T1000 (cell line): ENCODE measurements around the gene ZNF385C.

Experiments
- DNase-seq: peaks from one replicate; lab custom pipeline; 2025; ENCODE audit warnings: mixed read lengths; lab: John Stamatoyannopoulos, UW

ZNF385C gene

DNA sequence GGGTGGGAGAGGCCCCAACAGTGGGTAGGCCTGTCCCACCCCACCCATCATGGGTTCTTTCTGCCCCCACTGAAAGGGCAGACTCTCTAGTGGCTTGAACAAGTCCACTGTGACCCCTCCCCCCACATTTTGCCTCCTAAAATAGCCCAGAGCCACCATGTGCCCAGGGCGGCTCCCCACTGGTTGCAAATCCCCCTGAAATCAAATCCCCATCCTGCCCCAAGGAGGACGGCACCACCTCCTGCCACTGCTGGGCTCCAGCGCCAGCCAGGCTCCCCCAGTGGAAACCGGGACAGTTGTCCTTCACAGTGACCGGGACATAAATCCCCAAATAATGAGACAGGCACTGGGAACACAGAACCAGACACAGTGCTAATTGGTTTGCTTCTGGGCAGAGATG is 20.5 kb downstream of the ZNF385C start:
- no peak for DNase-seq

DNA sequence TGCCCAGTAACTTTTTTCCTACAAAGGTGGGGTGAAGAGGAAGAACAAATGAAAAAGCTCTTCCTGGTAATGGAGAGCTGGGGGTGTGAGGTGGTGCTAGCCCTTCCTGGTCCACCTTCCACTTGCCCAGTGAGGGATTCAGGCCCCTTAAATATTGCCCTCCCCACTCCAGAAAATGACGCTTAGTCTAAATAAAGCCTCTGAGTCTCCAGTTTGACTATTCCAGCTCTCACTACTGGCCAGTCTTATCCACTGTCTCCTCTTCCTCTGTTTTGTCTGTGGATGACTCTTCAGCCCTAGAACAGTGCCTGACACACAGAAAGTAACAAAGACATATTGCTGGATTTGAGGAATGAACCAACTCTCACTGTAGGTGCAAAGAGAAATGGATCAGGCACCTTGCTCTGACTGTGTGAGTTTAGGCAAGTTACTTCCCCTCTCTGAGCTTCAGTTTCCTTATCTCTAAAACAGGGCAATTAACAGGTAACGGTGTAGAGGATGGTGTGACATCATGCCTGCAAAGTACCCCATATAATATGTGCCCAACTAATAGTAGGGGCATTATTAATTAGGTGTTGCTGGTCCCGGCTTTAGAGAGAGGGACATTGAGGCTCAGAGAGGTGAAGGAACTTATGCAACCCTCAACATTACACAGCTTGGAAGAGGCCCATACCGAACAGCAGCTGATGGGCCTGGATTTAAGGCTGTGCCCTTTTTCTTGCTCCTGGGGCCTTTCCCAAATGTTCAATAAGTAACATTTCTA is 21.3 kb downstream of the ZNF385C start:
- DNase-seq: no peak

DNA sequence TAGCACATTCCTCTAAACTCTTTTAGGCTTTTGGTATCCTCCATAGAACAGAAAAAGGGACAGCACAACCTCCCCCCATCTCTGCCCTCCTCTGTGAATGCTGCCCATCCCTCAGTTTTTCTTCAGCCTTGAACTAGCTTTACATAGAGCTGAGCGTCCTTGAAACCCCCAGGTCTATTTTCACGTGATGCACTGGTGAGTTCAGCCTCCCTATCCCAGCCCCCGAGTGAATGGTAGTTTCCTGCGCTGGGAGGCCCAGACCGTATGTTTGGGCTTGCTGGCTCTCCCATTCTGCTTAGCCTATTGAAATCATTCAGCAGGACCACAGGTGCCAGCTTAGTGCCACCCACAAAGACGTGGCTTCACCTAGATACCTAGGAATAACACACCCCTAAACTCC is 22.5 kb downstream of the ZNF385C start:
- DNase-seq: no peak

DNA sequence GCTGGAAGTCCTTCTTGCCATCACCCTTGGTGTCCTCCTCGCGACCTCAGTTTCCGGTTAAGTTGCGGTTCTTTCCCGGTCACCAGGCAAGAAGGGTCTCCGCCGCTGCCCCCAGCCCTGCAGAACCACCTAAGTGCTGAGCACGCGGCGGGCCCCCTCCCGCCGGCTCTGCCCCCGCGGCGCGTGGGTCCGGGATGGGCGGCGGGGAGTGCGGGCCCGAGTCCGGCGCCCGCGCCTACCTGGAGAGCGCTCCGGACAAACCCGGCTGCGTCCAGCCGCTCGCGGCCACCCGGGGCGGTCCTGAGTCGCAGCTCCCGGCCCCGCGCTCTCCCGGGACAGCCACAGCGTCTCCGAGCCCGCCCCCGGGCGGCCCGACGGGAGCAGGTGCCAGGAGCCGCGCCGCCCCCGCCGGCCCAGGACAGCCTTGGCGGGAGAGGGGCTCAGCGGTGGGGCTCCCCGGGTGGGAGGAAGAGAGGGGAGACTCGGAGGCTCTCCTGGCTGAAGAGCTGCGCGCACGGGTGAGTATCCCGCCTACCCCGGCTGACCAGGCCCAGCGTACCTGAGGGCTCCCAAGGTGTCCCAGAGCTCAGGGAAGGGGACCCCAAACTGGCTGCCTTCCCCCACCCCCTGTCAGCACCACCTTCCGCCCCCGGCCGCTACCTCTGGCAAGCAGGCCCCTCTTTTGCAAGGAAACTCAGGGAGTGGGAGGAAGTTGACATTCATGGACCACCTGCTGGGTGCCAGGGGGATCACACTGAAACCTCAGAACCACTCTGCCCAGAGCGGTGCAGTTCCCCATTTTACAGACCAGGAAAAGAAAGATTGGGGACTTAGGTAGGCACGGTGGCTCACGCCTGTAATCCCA is 25.7 kb downstream of the ZNF385C start:
- DNase-seq: no peak

DNA sequence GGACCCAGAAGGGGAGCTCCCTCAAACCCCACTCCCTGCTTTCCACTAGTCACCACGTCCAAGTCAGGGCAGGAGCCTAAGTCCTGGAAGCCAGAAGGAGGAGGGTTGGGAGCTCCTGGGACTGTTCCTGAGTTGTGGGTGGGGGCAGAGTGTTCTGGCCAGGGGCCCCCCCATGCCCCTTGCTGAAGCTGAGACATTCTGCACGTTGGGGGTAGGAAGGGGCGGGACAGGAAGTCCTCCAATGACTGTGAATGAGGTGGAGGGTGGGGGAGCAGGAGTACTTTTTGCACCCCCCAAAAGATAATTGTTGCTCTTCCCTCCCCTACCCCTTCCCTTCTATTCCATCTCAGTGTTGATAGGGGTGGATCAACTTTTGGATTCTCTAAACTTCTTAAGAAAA is 26.5 kb downstream of the ZNF385C start:
- no peak for DNase-seq

DNA sequence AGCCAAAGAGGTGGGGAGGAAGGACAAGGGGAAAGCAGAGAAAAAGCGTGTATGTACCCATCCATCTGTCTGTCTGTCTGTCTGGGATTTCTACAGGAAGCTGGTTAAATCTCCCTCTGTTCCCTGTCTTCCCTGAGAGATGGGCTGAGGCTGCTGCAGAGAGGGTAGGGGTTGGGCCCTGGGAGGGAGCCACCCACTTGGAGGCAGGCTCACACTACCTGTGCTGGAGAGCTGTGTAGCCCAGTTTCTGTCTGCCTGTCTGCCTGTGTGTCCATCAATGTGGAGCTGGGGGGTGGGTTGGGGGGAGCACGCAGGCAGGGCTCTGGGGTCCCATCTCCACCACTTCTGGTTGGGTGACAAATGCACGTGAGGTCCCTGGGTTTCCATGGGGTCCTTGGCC is 29.3 kb downstream of the ZNF385C start:
- no peak for DNase-seq

DNA sequence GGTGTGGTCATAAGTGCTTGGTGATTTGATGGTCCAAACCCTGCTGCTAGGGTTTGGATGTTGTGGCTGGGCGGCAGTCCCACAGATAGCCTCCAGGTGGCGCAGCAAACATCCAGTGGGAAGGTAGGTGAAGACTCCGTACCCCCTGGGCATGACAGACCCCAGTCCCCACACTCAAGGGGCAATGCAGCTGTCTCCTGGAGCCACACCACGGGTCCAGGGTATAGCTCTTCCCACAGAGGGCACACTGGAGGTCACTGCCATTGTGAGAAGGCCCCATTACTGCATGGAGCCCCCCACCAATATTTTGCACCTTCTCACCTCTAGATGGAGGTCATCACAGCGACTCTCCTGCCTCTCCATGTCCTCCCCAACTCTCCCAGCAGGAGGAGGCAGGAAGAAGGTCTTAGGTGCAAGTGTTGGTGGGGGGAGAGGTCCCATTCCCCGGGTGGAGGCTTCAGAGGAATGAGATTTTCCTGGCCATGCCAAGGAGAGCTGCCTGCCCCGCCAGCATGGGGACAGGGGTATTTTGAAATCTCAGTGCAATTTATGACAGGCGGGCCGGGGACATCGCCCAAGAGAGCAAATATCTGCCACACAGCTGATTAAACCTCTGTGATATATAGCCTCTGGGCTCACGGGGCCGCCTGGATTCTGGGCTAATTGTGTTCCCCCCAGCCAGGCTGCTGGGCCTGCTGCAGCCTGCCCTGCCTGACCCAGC is 30.7 kb downstream of the ZNF385C start:
- DNase-seq: no peak

DNA sequence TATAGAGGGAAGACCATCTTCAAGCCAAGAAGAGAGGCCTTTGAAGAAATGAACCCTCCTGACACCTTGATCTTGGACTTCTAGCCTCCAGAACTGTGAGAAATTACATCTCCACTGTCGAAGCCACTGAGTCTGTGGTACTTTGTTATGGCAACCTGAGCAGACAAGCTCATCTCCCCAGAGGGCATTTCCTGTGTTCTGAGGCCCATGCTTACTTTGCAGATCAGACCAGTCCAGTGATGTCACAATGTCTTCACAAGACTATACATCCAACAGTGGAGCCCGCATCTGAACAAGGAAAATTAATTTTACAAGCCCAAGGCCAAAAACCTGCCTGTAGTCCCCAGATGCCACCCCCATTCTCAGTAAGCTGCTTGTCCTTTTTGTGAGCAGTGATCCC is 33.1 kb downstream of the ZNF385C start:
- no peak for DNase-seq

DNA sequence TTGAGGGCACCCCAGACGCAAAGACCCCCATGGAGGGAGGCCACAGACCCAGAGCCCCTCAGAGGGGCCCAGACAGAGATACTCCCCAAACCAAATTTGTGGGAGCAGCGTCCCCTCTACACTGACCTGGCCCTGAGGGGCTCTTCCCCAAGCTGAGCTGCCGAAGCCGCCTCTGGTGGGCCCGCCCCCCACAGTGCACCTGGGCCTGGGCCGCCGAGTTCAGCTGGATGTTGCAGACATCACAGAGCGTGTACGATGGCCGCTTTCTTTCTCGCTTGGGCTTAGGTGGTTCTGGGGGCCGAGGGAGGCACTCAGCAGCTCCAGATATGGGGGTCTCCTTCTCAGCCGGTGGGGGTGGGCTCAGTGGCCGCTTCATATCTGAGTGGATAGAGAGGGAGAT is 35.6 kb downstream of the ZNF385C start:
- no peak for DNase-seq

DNA sequence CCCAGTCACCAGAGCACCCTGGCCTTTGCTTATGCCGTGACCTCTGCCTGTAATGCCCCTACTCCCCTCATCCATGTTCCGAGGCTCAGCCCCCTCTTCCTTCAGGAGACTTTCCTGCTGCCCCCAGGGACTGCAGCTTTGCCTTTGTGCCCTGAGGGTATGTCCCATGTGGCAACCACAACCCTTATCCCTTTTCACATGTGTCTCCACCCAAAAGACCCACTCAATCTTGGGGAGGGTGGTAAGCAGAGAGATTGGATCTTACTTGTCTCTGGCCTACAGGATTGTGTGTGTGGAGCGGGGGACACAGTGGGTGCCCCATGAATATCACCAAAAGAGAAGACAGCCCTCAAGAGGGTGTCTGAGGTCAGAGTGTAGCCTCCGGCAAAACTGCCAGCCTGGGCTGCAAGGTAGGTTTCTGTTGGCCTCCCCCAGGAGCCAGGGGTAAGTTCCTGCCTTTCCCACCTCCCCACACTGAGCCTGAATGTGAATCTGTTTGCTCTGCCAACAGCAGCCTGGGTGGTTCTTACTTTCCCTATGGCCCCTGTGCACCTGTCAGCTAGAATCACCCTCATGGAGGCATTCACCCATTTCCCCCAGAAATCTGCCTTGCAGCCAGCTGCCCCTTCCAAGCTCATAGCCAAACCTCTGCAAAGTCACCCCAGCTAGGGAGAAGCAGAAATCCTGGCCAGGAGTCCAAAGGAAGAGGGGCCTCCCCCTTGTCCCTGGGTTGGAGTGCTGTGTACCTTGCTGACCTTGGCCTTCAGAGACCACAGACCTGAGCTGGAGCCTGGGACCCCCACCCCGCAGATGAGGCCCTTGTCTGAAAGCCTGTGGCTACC is 36.4 kb downstream of the ZNF385C start:
- no peak for DNase-seq

DNA sequence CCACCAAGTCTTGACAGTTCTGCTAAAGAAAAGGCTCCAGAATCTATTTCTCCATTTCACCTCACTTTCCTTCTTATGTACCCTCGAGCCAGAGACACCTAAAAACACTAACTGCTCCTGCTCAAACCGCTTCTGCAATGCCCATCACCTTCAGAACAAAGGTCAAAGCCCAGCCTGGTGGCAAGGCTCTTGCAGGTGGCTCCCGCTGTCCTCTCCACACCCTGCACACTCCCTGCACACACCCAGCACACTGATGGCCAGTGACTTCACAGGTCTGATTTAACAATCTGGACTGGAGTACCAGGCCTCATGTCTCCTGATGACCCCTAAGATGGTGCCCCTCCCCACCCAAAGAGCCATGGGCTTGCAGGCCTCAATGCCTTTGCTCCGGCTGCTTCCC is 38.0 kb downstream of the ZNF385C start:
- no peak for DNase-seq

DNA sequence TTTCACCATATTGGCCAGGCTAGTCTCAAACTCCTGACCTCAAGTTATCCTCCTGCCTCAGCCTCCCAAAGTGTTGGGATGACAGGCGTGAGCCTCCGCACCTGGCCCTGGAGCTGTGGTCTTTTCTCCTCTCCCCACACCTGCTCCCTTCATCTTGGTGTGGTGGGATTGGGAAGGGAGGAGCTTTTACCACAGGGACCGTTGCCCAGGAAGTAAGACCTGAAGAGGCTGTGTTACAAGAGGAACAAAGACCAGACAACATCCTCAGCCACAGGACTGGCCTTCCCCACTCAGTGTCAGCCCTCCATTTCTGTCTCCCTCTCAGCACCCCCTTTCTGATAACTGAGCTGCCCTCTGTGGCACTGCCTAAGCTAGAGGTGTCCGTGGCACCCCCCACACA is 38.5 kb downstream of the ZNF385C start:
- DNase-seq: no peak

DNA sequence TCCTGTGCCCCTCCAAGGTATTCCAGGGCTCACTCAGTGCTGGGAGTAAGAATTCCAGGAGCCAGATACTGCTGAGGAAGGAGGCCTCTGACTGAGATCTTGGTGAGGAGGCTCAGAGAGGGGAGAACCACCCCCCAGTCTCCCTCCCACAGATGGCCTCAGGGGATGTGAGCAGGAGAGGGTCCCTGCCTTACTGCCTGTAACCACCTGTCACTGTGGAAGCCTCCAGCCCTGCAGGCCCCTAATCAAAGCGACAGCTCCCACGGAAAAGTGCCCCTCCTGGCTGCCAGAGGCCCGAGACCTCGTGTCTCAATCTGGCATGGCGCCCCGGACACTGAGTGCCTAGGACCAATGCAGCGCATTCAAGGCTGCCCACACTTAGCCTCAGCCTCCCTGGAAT is 40.2 kb downstream of the ZNF385C start:
- DNase-seq: no peak

DNA sequence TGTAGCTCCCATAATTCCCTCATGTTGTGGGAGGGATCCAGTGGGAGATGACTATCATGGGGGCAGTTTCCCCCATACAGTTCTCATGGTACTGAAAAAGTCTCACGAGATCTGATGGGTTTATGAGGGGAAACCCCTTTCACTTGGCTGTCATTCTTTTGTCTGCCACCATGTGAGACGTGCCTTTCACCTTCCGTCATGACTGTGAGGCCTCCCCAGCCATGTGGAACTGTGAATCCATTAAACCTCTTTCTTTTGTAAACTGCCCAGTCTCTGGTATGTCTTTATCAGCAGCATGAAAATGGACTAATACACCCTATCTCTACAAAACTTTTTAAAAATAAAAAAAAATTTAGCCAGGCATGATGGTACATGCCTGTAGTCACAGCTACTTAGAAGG is 41.6 kb downstream of the ZNF385C start:
- DNase-seq: no peak

DNA sequence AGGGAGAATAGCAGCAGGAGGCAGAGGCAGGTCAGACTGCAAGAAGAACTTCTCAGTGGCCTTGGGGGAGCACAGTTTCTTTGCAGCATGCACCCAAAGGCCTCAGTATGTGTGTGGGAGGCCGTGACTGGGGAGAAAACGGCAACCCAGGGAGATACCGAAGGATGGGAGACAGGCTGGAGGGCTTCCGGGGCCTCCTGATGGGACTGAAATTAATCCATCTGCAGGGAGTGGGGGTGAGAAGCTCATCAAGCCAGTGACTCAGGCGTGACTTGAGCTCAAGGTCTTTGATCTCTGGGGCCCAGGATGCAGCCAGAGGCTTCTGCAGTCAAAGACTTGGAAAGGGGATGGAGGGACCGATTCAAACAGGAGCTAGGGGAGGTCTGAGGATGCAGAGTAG is 42.8 kb downstream of the ZNF385C start:
- no peak for DNase-seq

DNA sequence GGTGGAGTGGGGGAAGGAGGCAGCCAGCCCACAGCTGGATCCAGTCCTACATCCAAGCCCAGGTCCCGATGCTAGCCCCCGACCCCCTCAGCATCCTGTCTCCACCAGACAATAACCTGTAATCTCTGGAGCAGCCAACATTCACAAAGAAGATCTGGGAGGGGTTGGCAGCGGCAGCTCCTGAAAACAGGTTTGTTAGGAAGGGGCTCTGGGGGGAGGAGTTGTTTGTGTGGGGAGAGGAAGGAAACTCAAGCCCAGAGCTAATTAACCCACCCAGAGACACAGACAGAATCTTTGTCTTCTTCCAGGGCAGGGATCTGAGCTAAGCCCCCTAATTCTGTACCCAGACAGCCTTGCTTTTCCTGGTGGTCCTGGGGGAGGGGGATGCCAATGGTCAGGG is 43.2 kb downstream of the ZNF385C start:
- no peak for DNase-seq

DNA sequence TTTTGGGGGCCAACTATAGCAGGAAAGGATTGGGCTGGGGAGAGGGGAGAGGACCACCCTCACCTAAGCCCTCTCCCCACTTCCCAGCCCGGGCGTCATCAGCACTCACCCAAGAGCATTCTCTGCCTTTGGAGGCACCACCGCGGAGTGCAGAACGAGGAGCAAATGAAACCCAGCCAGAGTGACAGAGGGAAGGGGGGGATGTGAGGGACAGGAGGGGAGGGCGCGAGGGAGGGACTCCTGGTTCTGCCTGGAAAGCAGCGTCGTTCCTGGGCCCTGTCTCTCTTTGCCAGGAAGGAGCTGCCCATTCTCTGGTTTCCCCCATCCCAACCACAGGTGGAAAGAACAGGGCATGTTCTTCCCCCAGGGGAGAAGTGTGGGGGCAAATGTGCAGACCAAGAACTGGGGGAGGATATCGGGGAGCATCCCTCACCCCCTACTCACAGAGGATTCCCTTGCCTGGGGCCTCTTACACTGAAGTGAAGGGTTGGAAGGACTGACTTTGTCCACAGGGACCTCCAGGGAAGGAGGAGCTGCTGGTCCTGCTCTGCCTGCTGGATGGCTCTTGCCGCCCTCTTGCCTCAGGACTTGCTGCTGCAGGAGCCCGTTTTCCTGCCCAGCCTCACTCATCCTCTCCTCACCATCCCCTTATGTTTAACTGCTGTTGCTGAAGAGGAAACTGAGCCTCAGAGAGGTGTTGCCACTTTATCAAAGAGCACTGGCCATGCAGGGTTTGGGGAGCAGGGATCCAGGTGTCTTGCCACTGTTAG is 44.4 kb downstream of the ZNF385C start:
- no peak for DNase-seq

DNA sequence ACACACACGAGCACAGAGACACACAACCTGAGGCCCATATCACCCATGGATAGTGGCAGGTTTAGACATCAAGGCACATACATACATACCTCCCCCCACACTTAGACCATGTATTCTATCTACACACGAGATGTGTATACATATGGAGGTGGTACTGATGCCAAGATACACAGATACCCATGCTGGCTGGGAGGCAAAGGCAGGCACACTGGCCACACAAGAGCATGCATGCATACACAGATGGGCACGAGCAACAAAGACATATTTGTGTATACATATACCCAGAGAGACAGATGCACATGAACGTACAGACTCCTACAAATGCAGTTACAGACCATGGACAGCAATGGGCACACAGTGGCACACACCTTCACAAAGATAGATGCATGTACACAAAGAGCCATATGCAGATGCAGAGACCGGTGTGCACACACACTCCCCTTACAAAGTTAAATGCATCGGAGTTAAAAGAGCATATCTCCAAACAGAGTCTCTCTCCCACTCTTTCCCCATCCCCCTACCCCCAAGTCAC is 45.9 kb downstream of the ZNF385C start:
- no peak for DNase-seq

DNA sequence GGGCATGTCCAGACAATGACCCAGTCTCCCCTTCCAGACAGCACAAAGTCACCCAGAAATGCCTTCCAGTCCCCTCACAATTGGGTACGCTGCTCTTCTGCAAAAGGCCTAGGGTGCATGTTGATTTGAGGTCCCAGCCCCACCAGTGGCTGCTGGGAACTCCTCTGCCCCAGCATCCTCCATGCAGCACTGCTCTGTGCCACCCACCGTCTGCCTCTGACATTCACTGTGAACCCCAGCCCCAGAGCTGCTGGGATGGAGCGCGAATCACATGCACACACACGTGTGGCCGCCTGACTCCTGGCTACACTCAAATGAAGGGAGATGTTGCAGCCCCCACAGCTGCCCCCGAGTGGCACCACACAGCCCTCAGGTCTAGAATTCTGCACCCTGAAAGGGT is 46.6 kb downstream of the ZNF385C start:
- DNase-seq: no peak

DNA sequence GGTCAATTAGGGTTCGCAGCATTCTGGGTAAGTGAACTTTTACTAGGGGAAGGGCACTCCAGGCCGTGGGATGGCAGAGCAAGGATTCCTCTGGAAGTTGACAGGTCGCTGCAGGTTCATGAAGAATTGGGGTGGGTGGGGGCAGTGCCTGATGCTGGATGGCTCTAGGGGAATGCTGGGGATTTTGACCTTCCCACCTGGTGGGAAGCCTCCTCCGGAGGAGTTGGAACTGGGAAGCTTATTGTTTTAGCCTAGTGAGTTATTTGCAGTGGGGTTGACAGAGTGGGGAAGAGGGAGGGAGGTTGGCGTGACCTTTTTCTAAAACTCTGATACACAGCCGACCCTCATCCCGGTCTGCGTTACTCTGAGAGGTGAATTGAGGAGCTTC is 47.3 kb downstream of the ZNF385C start:
- DNase-seq: no peak
